HG03025 (cell line): ENCODE results near the gene C1QTNF2.

Source experiments
- ATAC-seq: cut with Tn5 transposase; IDR thresholded peaks from one replicate; pipeline ENCODE4 v1.9.1; 2021; ENCODE audit warnings: mild to moderate bottlenecking, moderate library complexity; ENCODE audit not compliant: unreplicated experiment, low FRiP score

The C1QTNF2 gene

GRCh38 chr5:160310552-160311295 is 59.7 kb downstream of the C1QTNF2 start:
- no peak for ATAC-seq

DNA sequence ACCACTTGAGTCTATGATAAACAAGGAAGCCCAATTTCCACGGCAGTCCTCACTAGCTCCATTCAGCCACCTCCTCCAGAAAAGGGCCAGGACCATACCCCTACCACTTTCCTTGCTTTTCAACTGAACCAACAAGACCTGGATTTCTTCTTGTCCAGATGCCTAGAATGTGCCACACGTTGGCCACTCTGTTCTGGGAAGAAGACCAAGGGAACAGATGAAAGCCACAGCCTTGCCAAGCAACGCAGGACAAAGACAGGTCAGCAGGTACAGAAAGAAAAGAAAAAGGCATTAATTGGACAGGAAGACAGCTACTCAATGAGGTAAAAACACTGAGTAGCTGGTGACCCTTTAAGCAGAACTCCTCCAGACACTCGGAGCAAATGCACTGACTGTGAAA is 60.3 kb downstream of the C1QTNF2 start:
- ATAC-seq, result no peak

DNA sequence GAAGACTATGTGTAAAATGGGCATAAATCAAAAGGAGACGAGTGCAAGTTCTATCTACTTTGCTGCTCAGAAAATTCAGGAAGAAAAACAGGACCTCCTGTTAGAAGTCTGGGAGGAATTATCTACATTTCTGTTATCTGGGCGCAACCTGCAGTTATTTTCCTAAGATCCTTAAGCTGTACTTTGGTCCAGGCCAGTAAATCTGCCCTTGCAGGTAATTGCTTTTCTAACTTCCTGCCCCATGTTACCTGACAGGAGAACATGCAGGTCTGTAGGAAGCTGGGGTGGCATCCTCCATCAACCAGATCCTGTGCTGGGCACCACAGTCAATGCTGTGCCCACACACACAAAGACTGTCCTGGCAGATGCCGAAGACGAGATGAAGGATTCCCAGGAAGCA is 63.7 kb downstream of the C1QTNF2 start:
- ATAC-seq, result no peak

GRCh38 chr5:160305319-160305718 is 65.1 kb downstream of the C1QTNF2 start:
- ATAC-seq, result no peak

- no peak for ATAC-seq
Measured at GRCh38 chr5:160303690-160304089, 66.7 kb downstream of the C1QTNF2 start.

GRCh38 chr5:160298189-160298588 is 72.2 kb downstream of the C1QTNF2 start:
- ATAC-seq, result no peak

DNA sequence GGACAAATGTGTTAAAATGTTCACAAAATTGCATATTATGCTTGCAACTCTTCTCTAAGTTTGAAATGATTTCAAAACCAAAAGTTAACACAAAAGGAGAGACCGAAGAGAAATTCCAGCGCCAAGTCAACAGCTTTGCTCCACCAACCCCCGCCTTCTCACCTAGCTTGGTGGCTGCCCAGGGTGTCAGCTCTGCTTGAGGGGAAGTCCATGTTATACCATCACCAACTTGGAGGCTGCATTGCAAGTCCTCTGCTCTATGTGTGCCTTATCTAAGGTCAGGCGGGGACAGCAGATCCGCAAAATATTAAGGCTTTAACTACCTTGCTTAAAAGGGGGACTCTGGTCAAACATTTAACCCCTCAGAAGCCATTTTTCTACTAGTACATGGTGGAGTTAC is 72.7 kb downstream of the C1QTNF2 start:
- ATAC-seq, result no peak
